SK-N-SH (cell line): ENCODE measurements around the gene ARID1B. TPM values are rescaled to one million over a fixed set of nuclear protein-coding genes. Genes with fewer than 3 reads are reported as not detected.

ENCODE experiments used
- CTCF ChIA-PET: fragments of 300-600, 350-600 bp; formaldehyde crosslinking; extraction: SDS; loops from one replicate; lab custom pipeline; 2021; lab: Yijun Ruan, JAX
- POLR2A ChIA-PET: fragments of 350-600 bp; sonication (Branson Sonifier 250); formaldehyde crosslinking; extraction: SDS; loops from one replicate; lab custom pipeline; 2020; ENCODE audit warnings: antibody characterized with exemption, inconsistent platforms; lab: Yijun Ruan, JAX
- DNase-seq: peaks from one replicate; pipeline ENCODE4 v3.0.0; 2012
- H2AFZ ChIP-seq: fragments of 200-600 bp; sonication (generic); 2 replicates; pipeline ENCODE4 v1.8.1; 2016; ENCODE audit warnings: antibody characterized with exemption, mild to moderate bottlenecking, low read depth
- H3F3A ChIP-seq: fragments of 200-600 bp; sonication (generic); replicated peaks from 2 replicates; pipeline ENCODE3; 2016; ENCODE audit warnings: antibody characterized with exemption, mild to moderate bottlenecking; ENCODE audit not compliant: insufficient read depth
- H3K27ac ChIP-seq, 2 experiments: fragments of 200-500 bp in 1 of 2; fragments of 200-600 bp in 1 of 2; sonication (Bioruptor generic) in 1 of 2; sonication (generic), shearing (Covaris generic) in 1 of 2; 2 replicates each; pipeline versions ENCODE4 v1.5.1 to v1.6.1; 2014 to 2016; ENCODE audit warnings: low read depth in 2 of 2, inconsistent platforms in 1 of 2, low read length in 1 of 2, mild to moderate bottlenecking in 1 of 2, mixed read lengths in 1 of 2
- H3K27me3 ChIP-seq: fragments of 200-600 bp; sonication (generic), shearing (Covaris generic); 2 replicates; pipeline ENCODE4 v1.6.1; 2016; ENCODE audit warnings: mixed run types; ENCODE audit not compliant: insufficient read depth
- H3K36me3 ChIP-seq, 2 experiments: fragments of 200-500 bp in 1 of 2; fragments of 200-600 bp in 1 of 2; sonication (Bioruptor generic) in 1 of 2; sonication (generic) in 1 of 2; replicated peaks in 1 of 2; 2 replicates each; pipeline versions ENCODE3 to v1.5.1; 2014 to 2016; ENCODE audit warnings: low read length in 1 of 2, mild to moderate bottlenecking in 1 of 2; ENCODE audit not compliant: insufficient read depth in 2 of 2, control insufficient read depth in 1 of 2
- H3K4me1 ChIP-seq, 2 experiments: fragments of 200-500 bp in 1 of 2; fragments of 200-600 bp in 1 of 2; sonication (Bioruptor generic) in 1 of 2; sonication (generic), shearing (Covaris generic) in 1 of 2; 2 replicates each; pipeline versions ENCODE4 v1.5.1 to v1.6.1; 2014 to 2016; ENCODE audit warnings: low read depth in 1 of 2, low read length in 1 of 2, mixed run types in 1 of 2; ENCODE audit not compliant: insufficient read depth in 2 of 2, control insufficient read depth in 1 of 2
- H3K4me2 ChIP-seq: fragments of 200-600 bp; sonication (generic), shearing (Covaris generic); 2 replicates; pipeline ENCODE4 v1.6.1; 2017; ENCODE audit warnings: mixed run types
- H3K4me3 ChIP-seq, 2 experiments: fragments of 200-500 bp in 1 of 2; fragments of 200-600 bp in 1 of 2; sonication (Bioruptor generic) in 1 of 2; sonication (generic), shearing (Covaris generic) in 1 of 2; 2 replicates each; pipeline versions ENCODE4 v1.5.1 to v1.8.1; 2014 to 2016; ENCODE audit warnings: low read depth in 2 of 2, inconsistent platforms in 1 of 2, low read length in 1 of 2, mild to moderate bottlenecking in 1 of 2, mixed read lengths in 1 of 2, moderate library complexity in 1 of 2
- H3K79me2 ChIP-seq: fragments of 200-600 bp; sonication (generic); 2 replicates; pipeline ENCODE4 v1.8.1; 2017; ENCODE audit warnings: mild to moderate bottlenecking; ENCODE audit not compliant: insufficient read depth
- H3K9ac ChIP-seq: fragments of 200-600 bp; sonication (generic); 2 replicates; pipeline ENCODE4 v1.6.1; 2017; ENCODE audit warnings: mixed run types
- H3K9me2 ChIP-seq: fragments of 200-600 bp; sonication (generic); 2 replicates; pipeline ENCODE4 v1.6.1; 2017; ENCODE audit warnings: mixed run types
- H3K9me3 ChIP-seq: fragments of 200-600 bp; sonication (generic); 2 replicates; pipeline ENCODE4 v1.6.1; 2017; ENCODE audit warnings: mixed run types, mild to moderate bottlenecking, moderate library complexity
- H4K20me1 ChIP-seq: fragments of 200-600 bp; sonication (generic); 2 replicates; pipeline ENCODE4 v1.6.1; 2017; ENCODE audit warnings: mild to moderate bottlenecking, mixed run types; ENCODE audit not compliant: insufficient read depth
- EP300 ChIP-seq, 2 experiments: IDR thresholded peaks; 2 replicates each; pipeline versions ENCODE4 v1.4.0 to v1.6.1; 2012; ENCODE audit warnings: borderline replicate concordance in 1 of 2, low read depth in 1 of 2, low read length in 1 of 2
- FOXM1 ChIP-seq: IDR thresholded peaks from 2 replicates; pipeline ENCODE4 v1.4.0; 2012; ENCODE audit warnings: low read depth, mild to moderate bottlenecking
- GATA2 ChIP-seq: sonication (generic); formaldehyde crosslinking; IDR thresholded peaks from 2 replicates; pipeline ENCODE4 v1.5.0; 2020; ENCODE audit warnings: mild to moderate bottlenecking, missing genetic modification reagents
- JUND ChIP-seq: IDR thresholded peaks from 2 replicates; pipeline ENCODE4 v1.4.0; 2012
- MEF2A ChIP-seq: IDR thresholded peaks from 2 replicates; pipeline ENCODE4 v1.4.0; 2012; ENCODE audit warnings: low read depth, borderline replicate concordance
- MXI1 ChIP-seq: IDR thresholded peaks from 2 replicates; pipeline ENCODE4 v1.6.1; 2012; ENCODE audit warnings: mild to moderate bottlenecking, low read depth, low read length, improper control_type of control experiment
- NFIC ChIP-seq: IDR thresholded peaks from 2 replicates; pipeline ENCODE4 v1.4.0; 2012; ENCODE audit warnings: borderline replicate concordance
- NRF1 ChIP-seq: IDR thresholded peaks from 2 replicates; pipeline ENCODE4 v1.6.1; 2012; ENCODE audit warnings: low read depth, mild to moderate bottlenecking, low read length
- PBX3 ChIP-seq: IDR thresholded peaks from 2 replicates; pipeline ENCODE4; 2012
- POLR2AphosphoS5 ChIP-seq: IDR thresholded peaks from 2 replicates; pipeline ENCODE4 v1.6.1; 2012; ENCODE audit warnings: low read depth, low read length
- RAD21 ChIP-seq: IDR thresholded peaks from 2 replicates; pipeline ENCODE4 v1.6.1; 2012; ENCODE audit warnings: mild to moderate bottlenecking, low read length
- RCOR1 ChIP-seq: fragments of 150-350 bp; IDR thresholded peaks from 2 replicates; pipeline ENCODE4 v1.6.1; 2017; ENCODE audit warnings: antibody characterized with exemption, low read length
- RFX5 ChIP-seq: IDR thresholded peaks from 2 replicates; pipeline ENCODE4 v1.6.1; 2012; ENCODE audit warnings: mild to moderate bottlenecking, improper control_type of control experiment, low read length
- RXRA ChIP-seq: IDR thresholded peaks from 2 replicates; pipeline ENCODE4 v1.4.0; 2012; ENCODE audit warnings: low read depth, mild to moderate bottlenecking, borderline replicate concordance
- SMC3 ChIP-seq: IDR thresholded peaks from 2 replicates; pipeline ENCODE4 v1.6.1; 2012; ENCODE audit warnings: low read depth, low read length, improper control_type of control experiment
- TEAD4 ChIP-seq: IDR thresholded peaks from 2 replicates; pipeline ENCODE4 v1.4.0; 2012; ENCODE audit warnings: mild to moderate bottlenecking, borderline replicate concordance; ENCODE audit not compliant: insufficient read depth
- USF1 ChIP-seq: IDR thresholded peaks from 2 replicates; pipeline ENCODE4 v1.4.0; 2012; ENCODE audit warnings: low read depth, borderline replicate concordance
- USF2 ChIP-seq: fragments of 150-350 bp; IDR thresholded peaks from 2 replicates; pipeline ENCODE4 v1.6.1; 2017; ENCODE audit warnings: antibody characterized with exemption, low read length, low read depth, borderline replicate concordance
- ZBTB33 ChIP-seq: IDR thresholded peaks from 2 replicates; pipeline ENCODE4 v1.4.0; 2012; ENCODE audit warnings: low read depth, borderline replicate concordance
- WGBS: methylation state at CpG from one replicate; pipeline ENCODE4 v1.1.6; 2017; ENCODE audit warnings: low lambda C conversion rate; 5-methylcytosine and 5-hydroxymethylcytosine counted together
- polyA plus RNA-seq, 3 experiments: library from polyadenylated mRNA; depleted of rRNA; stranded (reverse); fragments of >200 nt; gene quantifications; 2 replicates each; pipeline ENCODE4 v1.2.3, GENCODE V29; 2012

Gene ARID1B
- polyA plus RNA-seq, 1 of the 3 experiments (the other 2 are of a cell fraction): 13.6 TPM

- Histone ChIP-seq H2AFZ (no peak overlapping the region), H3K79me2 (peaks cover 97% of the 10 kb centered on the region), H4K20me1 (peaks cover 64% of the 10 kb centered on the region), H3K27ac (no peak overlapping the region), H3K4me3 (no peak overlapping the region), H3K4me2 (no peak overlapping the region), H3K9me2 (no peaks in the 10 kb centered on the region), H3K27me3 (no peaks in the 10 kb centered on the region), H3K4me1 (peaks cover 0 to 15% of the 10 kb centered on the region in 2 experiments; a peak in 2 of 4 replicates), H3F3A (peaks cover 2% of the 10 kb centered on the region), H3K36me3 (peaks cover 0 to 1% of the 10 kb centered on the region in 2 experiments), H3K9ac (no peak overlapping the region), H3K9me3 (no peaks in the 10 kb centered on the region)
- ChIA-PET CTCF (interaction anchor here (1.7 kb wide), 1 partner anchor 9 kb away, joined by 7 read pairs; no protein-coding TSS in a partner anchor), POLR2A (no interaction called here)
- 91% methylated on average over 3 of the region's 3 CpGs for WGBS
- TF ChIP-seq USF1: no peak
- TF ChIP-seq JUND: no peak
- no peak for TF ChIP-seq TEAD4
- no peak for TF ChIP-seq MXI1
- TF ChIP-seq MEF2A: no peak
- no peak for TF ChIP-seq POLR2AphosphoS5
- TF ChIP-seq EP300 (IDR thresholded peaks at IDR 0.05; ENCODE audit: borderline replicate concordance in 1 of 2, low read depth in 1 of 2, low read length in 1 of 2): no peak
- TF ChIP-seq FOXM1: no peak
- no peak for TF ChIP-seq PBX3
- TF ChIP-seq RCOR1: no peak
- no peak for TF ChIP-seq NFIC
- no peak for DNase-seq
Measured at GRCh38 chr6:156889986-156890385, 112.8 kb downstream of the ARID1B start.

GRCh38 chr6:156890627-156891314 lies 113.6 kb downstream of the ARID1B start:
- WGBS: 57% methylated on average over 2 of the region's 2 CpGs
- no peak overlapping the region for H3K4me3 ChIP-seq
- no peak for DNase-seq
- no peaks in the 10 kb centered on the region for H3K9me3 ChIP-seq
- peaks cover 65% of the 10 kb centered on the region for H4K20me1 ChIP-seq
- no peaks in the 10 kb centered on the region for H3K36me3 ChIP-seq
- no peaks in the 10 kb centered on the region for H3K9me2 ChIP-seq
- CTCF ChIA-PET: interaction anchor here (0.8 to 1.7 kb wide), 2 partner anchors 9 to 16 kb away, joined by 5 to 7 read pairs; no protein-coding TSS in a partner anchor
- no peak overlapping the region; a peak in 2 of 4 replicates for H3K27ac ChIP-seq
- H3K4me2 ChIP-seq: no peak overlapping the region
- POLR2A ChIA-PET: no interaction called here
- H3K9ac ChIP-seq: no peak overlapping the region
- H3K4me1 ChIP-seq: peaks cover 0 to 15% of the 10 kb centered on the region in 2 experiments; a peak in 2 of 4 replicates
- H2AFZ ChIP-seq: no peak overlapping the region
- peaks cover 97% of the 10 kb centered on the region for H3K79me2 ChIP-seq
- no peaks in the 10 kb centered on the region for H3K27me3 ChIP-seq
- H3F3A ChIP-seq: peaks cover 2% of the 10 kb centered on the region
- TF ChIP-seq PBX3: no peak
- no peak for TF ChIP-seq USF2
- no peak for TF ChIP-seq RAD21
- TF ChIP-seq RFX5: no peak
- no peak for TF ChIP-seq POLR2AphosphoS5
- TF ChIP-seq SMC3: no peak
- no peak for TF ChIP-seq JUND
- no peak for TF ChIP-seq NRF1
- TF ChIP-seq GATA2: no peak
- no peak for TF ChIP-seq ZBTB33
- TF ChIP-seq MXI1: no peak
- TF ChIP-seq RXRA: no peak
- TF ChIP-seq FOXM1: no peak
